KMS-11 (cell line): ENCODE measurements around the gene CMIP.

Source experiments
- H2AFZ ChIP-seq: fragments of 200-600 bp; sonication (generic); 2 replicates; pipeline ENCODE4 v1.6.1; 2016; ENCODE audit warnings: antibody characterized with exemption, mixed run types, low read depth
- H3K27ac ChIP-seq: fragments of 200-600 bp; sonication (generic); 2 replicates; pipeline ENCODE4 v1.6.1; 2016; ENCODE audit warnings: mild to moderate bottlenecking, mixed run types
- H3K27me3 ChIP-seq: fragments of 200-600 bp; sonication (generic); 2 replicates; pipeline ENCODE4 v1.6.1; 2017; ENCODE audit warnings: mild to moderate bottlenecking, low read depth, mixed run types, moderate library complexity; ENCODE audit not compliant: insufficient read depth
- H3K36me3 ChIP-seq: fragments of 200-600 bp; sonication (generic); 2 replicates; pipeline ENCODE4 v1.6.1; 2017; ENCODE audit warnings: mild to moderate bottlenecking, mixed run types; ENCODE audit not compliant: insufficient read depth
- H3K4me1 ChIP-seq: fragments of 200-600 bp; sonication (generic); 2 replicates; pipeline ENCODE4 v1.6.1; 2016; ENCODE audit warnings: mild to moderate bottlenecking, low read depth, mixed run types; ENCODE audit not compliant: poor library complexity, severe bottlenecking
- H3K4me2 ChIP-seq: fragments of 200-600 bp; sonication (generic); 2 replicates; pipeline ENCODE4 v1.7.0; 2016; ENCODE audit warnings: mild to moderate bottlenecking, mixed run types
- H3K4me3 ChIP-seq: fragments of 200-600 bp; sonication (generic); IDR thresholded peaks from 2 replicates; pipeline ENCODE4 v1.6.1; 2017; ENCODE audit warnings: low read depth, low read length, mixed read lengths; ENCODE audit not compliant: insufficient read depth
- H3K79me2 ChIP-seq: fragments of 200-600 bp; sonication (generic); 2 replicates; pipeline ENCODE4 v1.6.1; 2016; ENCODE audit warnings: low read depth, mixed run types; ENCODE audit not compliant: insufficient read depth
- H3K9ac ChIP-seq: fragments of 200-600 bp; sonication (generic); 2 replicates; pipeline ENCODE4 v1.6.1; 2016; ENCODE audit warnings: mild to moderate bottlenecking, mixed run types
- H4K20me1 ChIP-seq: fragments of 200-600 bp; sonication (generic); 2 replicates; pipeline ENCODE4 v1.6.1; 2016; ENCODE audit warnings: mild to moderate bottlenecking, mixed run types; ENCODE audit not compliant: insufficient read depth
- TF ChIP-seq, protein P1 (sequence below): fragments of 200-600 bp; sonication (generic); conservative IDR thresholded peaks from 2 replicates; pipeline ENCODE4 v1.6.1; 2017; ENCODE audit warnings: low read depth, mild to moderate bottlenecking, antibody characterized with exemption, low read length, moderate library complexity, mixed read lengths

CMIP gene

DNA sequence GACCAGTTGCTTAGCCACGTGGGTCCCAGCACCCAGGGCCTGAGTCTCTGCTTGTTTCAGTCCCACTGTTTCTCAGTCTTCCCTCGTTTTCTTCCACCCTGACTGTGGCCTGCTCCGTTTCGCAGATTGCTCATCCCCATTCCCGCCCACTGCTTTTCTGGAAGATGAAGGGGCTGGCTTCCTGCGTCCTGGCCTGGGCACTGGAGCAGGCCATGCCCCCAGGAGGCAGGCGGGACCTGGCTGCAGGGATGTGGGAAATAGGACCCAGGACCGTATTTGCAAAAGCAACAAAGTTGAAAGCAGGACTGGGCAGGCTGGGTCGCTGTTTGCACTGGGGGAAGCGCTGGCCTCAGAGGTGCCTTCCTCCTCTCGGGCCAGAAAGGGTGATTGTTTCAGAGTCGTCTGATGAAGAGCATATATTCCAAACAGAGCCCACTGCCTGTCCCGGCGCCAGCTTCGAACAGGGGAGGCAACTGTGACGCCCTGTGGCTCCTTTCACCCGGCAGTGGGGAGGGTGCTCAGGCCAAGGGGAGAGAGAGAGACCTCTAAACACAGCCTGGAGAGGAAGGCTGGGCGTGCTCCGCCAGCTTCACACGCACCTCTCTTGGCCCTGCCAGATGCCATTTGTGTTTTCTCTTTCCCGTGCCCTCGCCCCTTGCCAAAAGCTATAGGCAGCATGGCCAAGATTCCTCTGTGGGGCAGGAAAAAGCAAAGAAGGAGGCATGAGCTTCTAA, 108.6 kb downstream of the CMIP start:
- Histone ChIP-seq H3K9ac (no peak overlapping the region), H3K4me3 (no peak overlapping the region), H3K4me2 (no peak overlapping the region), H3K4me1 (peaks cover 11% of the 10 kb centered on the region), H4K20me1 (peaks cover 8% of the 10 kb centered on the region; the same call in 1 of the 2 replicates), H3K36me3 (no peaks in the 10 kb centered on the region), H3K27ac (no peak overlapping the region), H3K27me3 (no peaks in the 10 kb centered on the region), H2AFZ (no peak overlapping the region), H3K79me2 (peaks cover 61% of the 10 kb centered on the region)
- TF ChIP-seq, protein P1, sequence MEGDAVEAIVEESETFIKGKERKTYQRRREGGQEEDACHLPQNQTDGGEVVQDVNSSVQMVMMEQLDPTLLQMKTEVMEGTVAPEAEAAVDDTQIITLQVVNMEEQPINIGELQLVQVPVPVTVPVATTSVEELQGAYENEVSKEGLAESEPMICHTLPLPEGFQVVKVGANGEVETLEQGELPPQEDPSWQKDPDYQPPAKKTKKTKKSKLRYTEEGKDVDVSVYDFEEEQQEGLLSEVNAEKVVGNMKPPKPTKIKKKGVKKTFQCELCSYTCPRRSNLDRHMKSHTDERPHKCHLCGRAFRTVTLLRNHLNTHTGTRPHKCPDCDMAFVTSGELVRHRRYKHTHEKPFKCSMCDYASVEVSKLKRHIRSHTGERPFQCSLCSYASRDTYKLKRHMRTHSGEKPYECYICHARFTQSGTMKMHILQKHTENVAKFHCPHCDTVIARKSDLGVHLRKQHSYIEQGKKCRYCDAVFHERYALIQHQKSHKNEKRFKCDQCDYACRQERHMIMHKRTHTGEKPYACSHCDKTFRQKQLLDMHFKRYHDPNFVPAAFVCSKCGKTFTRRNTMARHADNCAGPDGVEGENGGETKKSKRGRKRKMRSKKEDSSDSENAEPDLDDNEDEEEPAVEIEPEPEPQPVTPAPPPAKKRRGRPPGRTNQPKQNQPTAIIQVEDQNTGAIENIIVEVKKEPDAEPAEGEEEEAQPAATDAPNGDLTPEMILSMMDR: no peak

DNA sequence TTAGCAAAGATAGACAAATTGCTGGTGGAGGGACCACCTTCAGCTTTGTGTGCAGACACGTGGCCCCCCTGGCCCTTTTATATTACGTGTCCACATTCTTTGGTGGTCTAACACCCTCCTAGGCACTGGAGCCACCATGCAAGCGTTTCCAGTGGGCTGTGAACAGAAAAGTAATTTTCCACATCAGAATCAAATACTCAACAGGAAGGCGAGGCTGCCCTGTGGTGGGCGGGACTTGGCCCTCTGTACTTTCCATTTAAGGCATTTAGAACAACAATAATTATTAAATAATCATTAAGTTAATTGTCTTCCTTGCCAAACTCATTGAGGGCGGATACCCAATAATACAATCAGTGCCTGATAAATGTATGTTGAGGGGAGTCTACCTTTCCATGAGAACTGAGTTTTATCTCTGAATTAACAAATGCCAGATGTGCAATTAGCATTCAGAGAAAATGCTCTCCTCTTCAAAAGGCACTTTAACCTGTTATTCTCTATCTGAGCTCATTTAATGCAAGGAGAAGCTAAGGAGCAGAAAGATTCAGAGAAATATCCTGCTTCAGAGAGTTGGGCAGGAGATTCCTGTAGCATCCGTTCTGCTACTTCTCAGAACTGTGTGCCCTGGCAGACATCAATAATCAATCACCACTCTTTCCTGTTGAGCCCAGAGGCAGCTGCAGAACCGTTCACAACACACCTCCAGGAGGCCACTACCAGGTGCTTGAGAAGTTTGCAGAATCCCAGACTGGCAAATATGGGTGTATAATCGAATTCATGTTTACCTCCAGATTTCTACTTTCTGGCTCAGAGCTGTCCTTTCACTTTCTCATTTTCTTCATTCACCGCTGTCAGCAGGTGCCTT, 109.4 kb downstream of the CMIP start:
- H4K20me1 ChIP-seq: peaks cover 8% of the 10 kb centered on the region; the same call in 1 of the 2 replicates
- H3K27ac ChIP-seq: no peak overlapping the region
- no peak overlapping the region for H2AFZ ChIP-seq
- no peaks in the 10 kb centered on the region for H3K36me3 ChIP-seq
- H3K4me2 ChIP-seq: no peak overlapping the region
- H3K9ac ChIP-seq: no peak overlapping the region
- H3K4me3 ChIP-seq: no peak overlapping the region
- peaks cover 60% of the 10 kb centered on the region for H3K79me2 ChIP-seq
- TF ChIP-seq, protein P1: no peak
- H3K27me3 ChIP-seq: no peaks in the 10 kb centered on the region
- H3K4me1 ChIP-seq: peaks cover 11% of the 10 kb centered on the region

DNA sequence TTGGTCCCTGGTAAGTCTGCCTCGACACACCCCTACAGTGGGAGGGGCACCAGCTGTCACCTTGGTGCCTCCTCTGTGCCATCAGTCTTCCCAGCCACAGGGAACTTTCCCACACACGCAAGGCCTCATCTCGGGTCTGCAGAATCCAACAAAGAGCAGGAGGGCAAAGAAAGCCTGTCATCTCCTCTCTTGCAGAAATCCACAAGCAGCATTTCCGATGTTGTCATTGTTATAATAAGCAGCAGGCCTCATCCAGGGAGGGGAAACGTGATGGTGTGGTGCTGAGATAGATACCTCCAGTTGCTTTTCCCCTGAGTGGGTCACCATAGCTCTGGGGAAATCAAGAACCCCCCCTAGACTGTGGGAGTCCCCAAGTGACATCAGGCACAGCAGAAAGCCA, 110.4 kb downstream of the CMIP start:
- no peak overlapping the region for H3K4me3 ChIP-seq
- H3K4me2 ChIP-seq: no peak overlapping the region
- no peak overlapping the region for H3K9ac ChIP-seq
- H3K27ac ChIP-seq: no peak overlapping the region
- H3K36me3 ChIP-seq: no peaks in the 10 kb centered on the region
- no peak overlapping the region for H2AFZ ChIP-seq
- H3K79me2 ChIP-seq: peaks cover 58% of the 10 kb centered on the region
- peaks cover 11% of the 10 kb centered on the region; the same call in 1 of the 2 replicates for H4K20me1 ChIP-seq
- TF ChIP-seq, protein P1: no peak
- H3K4me1 ChIP-seq: peaks cover 11% of the 10 kb centered on the region
- no peaks in the 10 kb centered on the region for H3K27me3 ChIP-seq

DNA sequence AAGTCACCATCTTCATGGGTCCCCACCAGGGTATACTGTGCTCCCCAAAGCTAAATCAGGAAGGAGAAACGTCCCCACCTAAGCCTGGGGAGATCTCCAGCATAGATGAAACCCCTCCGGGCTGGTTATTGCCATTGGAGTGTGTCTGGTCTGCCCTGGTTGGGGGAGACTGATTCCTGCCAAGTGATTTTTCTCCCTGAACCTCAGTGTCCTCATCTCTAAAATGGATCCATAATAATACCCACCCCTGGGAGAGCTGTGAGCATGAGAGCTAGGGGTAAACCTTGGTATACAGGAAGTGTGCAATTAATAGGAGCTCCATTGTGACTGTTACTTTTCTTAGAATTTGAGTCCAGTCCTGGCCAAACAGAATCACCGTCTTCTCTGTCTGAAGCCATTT, 111.1 kb downstream of the CMIP start:
- Histone ChIP-seq H4K20me1 (peaks cover 11% of the 10 kb centered on the region; the same call in 1 of the 2 replicates), H3K36me3 (no peaks in the 10 kb centered on the region), H3K79me2 (peaks cover 56% of the 10 kb centered on the region), H3K4me2 (no peak overlapping the region), H3K27ac (no peak overlapping the region), H3K4me1 (peaks cover 11% of the 10 kb centered on the region), H3K27me3 (no peaks in the 10 kb centered on the region), H3K4me3 (no peak overlapping the region), H2AFZ (no peak overlapping the region), H3K9ac (no peak overlapping the region)
- TF ChIP-seq, protein P1: no peak
